Neuron (in vitro differentiated cells): ENCODE data around the gene PHYHIPL.

Experiments
- H2AFZ ChIP-seq: one replicate; pipeline ENCODE4 v1.6.1; 2013; ENCODE audit warnings: low read depth, mild to moderate bottlenecking, inconsistent platforms, low read length, moderate library complexity
- H3K27me3 ChIP-seq: one replicate; pipeline ENCODE4 v1.6.1; 2013; ENCODE audit warnings: low read length; ENCODE audit not compliant: insufficient read depth
- H3K36me3 ChIP-seq: one replicate; pipeline ENCODE4 v1.6.1; 2013; ENCODE audit warnings: low read length; ENCODE audit not compliant: insufficient read depth
- H3K4me1 ChIP-seq: one replicate; pipeline ENCODE4 v1.6.1; 2013; ENCODE audit warnings: low read length; ENCODE audit not compliant: insufficient read depth
- H3K4me3 ChIP-seq: 2 replicates; pipeline ENCODE4 v1.5.1; 2013; ENCODE audit warnings: mild to moderate bottlenecking, low read length, moderate library complexity
- H3K9me3 ChIP-seq: one replicate; pipeline ENCODE4 v1.6.1; 2013; ENCODE audit warnings: low read length

Gene PHYHIPL

DNA sequence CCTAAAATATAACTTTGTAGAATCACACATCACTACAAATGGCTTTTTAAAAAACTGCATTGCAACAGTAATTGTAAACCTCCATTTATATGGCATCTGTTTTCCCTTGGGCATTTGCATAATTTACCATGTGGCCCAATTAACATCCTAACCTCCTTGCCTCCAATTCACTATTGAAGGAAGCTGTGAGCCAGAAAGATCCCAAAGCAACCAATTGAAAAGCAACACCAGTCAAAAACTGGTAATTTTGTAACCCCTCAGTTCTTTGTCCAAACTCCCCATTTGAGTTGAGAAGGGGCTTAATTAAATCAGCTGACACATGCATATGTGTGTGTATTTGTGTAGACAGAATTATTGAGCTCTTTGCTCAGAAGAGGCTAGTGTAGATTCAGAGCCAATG, 95.6 kb downstream of the PHYHIPL start:
- Histone ChIP-seq H3K27me3 (no peaks in the 10 kb centered on the region), H2AFZ (no peak overlapping the region), H3K36me3 (no peaks in the 10 kb centered on the region), H3K9me3 (no peaks in the 10 kb centered on the region), H3K4me3 (no peak overlapping the region), H3K4me1 (no peaks in the 10 kb centered on the region)

DNA sequence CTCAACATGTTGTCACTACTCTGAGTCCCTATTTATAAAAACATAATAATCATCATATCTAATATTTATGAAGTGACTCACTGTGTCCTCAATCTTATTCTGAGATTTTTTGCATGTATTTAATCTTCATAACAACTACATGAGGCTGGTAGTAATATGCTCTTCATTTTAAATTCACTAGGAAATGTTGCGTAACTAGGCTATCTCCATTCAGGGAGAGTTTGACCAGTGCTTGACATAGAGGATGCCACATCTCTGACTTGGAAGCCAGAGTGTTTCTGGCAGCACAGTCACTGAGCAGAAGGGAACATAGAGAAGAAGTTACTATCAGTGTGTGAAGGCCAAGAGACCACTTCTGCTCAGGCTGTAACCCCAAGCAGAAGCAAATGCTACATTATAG, 97.0 kb downstream of the PHYHIPL start:
- no peaks in the 10 kb centered on the region for H3K9me3 ChIP-seq
- no peaks in the 10 kb centered on the region for H3K4me1 ChIP-seq
- H3K4me3 ChIP-seq = no peak overlapping the region
- no peak overlapping the region for H2AFZ ChIP-seq
- H3K36me3 ChIP-seq = no peaks in the 10 kb centered on the region
- no peaks in the 10 kb centered on the region for H3K27me3 ChIP-seq

DNA sequence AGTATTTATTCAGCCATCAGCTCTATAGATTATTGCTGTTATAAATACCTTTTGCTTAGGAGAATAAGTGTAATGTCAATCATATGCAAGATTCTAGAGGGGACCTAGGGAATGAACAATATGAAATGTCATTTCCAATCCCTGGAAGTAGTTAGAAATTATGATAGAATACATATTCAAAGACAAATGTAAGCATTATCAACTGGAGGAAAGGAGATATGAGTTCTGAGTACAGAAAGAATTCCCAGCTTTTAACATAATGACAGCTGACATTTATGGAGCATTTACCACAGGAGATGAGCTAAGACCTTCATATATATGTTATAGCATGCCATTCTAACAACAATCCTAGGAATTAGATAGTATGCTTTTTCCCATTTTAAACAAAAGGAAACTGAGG, 99.7 kb downstream of the PHYHIPL start:
- Histone ChIP-seq H3K27me3 (no peaks in the 10 kb centered on the region), H3K9me3 (no peaks in the 10 kb centered on the region), H3K4me3 (no peak overlapping the region), H2AFZ (no peak overlapping the region), H3K36me3 (no peaks in the 10 kb centered on the region), H3K4me1 (no peaks in the 10 kb centered on the region)

DNA sequence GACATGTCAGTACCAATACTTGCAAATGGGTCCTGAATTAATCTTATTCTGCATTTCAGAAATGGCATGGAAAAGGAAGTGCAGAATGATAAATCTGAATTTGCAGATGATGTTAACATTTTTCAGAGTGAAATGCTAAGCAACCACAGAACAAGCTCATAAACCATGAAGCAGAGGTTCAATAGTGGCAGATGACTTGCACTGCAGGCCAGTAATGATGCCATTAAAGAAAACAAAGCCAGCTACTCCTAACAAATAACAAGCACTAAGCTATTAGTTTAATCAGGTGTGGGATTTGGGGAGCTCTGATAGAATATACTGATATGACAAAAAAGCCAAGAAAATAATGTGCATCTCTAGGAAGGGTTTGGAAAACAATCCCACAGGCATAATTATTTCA, 100.5 kb downstream of the PHYHIPL start:
- H3K4me1 ChIP-seq = no peaks in the 10 kb centered on the region
- no peak overlapping the region for H2AFZ ChIP-seq
- no peak overlapping the region for H3K4me3 ChIP-seq
- H3K9me3 ChIP-seq = no peaks in the 10 kb centered on the region
- H3K36me3 ChIP-seq = no peaks in the 10 kb centered on the region
- H3K27me3 ChIP-seq = no peaks in the 10 kb centered on the region

DNA sequence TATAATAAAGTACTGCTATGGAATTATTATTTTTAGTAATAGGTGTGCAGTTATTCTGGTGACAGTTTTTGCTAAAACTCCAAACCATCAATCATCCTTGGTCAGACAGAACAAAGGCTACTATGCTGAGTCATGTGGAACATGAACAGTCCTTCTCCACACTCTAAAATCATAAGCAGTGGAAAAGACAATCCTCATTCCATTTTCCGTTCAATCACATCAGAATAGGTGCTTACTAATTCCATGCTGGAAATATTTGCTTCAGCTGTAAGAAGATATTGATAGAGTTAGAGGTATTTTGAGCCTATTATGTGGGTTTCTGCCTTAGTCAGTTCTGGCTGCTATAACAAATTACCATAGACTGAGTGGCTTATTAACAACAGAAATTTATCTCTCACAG, 103.0 kb downstream of the PHYHIPL start:
- no peak overlapping the region for H2AFZ ChIP-seq
- no peak overlapping the region for H3K4me3 ChIP-seq
- no peaks in the 10 kb centered on the region for H3K9me3 ChIP-seq
- no peaks in the 10 kb centered on the region for H3K36me3 ChIP-seq
- no peaks in the 10 kb centered on the region for H3K27me3 ChIP-seq
- H3K4me1 ChIP-seq = peaks cover 4% of the 10 kb centered on the region

DNA sequence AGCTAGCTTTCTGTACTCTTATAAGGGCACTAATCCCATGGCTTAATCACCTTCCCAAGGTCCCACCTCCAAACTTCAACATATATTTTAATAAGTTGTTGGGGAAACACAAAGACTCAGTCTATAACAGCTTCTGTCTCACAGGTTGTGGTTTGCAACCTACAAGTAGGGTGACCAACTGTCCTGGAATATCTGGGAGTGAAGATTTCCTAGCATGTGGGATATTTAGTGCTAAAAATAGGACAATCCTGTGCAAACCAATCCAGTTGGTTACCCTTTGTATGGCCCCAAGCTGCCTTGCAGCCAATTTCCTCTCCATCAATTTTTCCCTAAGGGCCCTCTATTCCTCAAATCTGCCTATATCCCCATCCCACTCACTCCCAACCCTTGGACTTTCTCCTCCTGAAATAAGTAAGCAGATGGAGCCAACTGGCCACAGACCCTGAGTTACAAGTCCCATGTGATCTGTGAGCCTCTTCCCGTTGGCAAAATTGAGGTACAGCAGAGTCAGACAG, 103.6 kb downstream of the PHYHIPL start:
- Histone ChIP-seq H2AFZ (no peak overlapping the region), H3K9me3 (no peaks in the 10 kb centered on the region), H3K27me3 (no peaks in the 10 kb centered on the region), H3K36me3 (no peaks in the 10 kb centered on the region), H3K4me1 (peaks cover 4% of the 10 kb centered on the region), H3K4me3 (no peak overlapping the region)

DNA sequence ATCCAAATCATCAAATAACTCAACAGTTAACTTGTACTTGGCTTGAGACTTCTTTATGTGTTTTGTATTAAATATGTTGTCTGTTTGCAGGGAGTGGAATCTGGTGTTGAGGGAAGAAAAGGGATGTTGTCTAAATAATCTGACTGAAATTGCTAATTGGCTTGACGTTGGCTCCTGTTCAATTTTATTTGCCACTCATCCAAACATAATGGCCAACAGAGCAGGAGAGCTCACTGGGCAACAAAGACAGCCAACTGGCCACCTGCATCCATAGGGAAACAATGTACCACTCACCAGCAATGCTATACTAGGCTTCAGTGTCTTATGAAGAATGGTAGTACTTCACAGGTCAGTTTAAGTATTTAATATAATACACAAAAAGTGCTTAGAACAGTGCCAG, 105.4 kb downstream of the PHYHIPL start:
- no peaks in the 10 kb centered on the region for H3K9me3 ChIP-seq
- no peak overlapping the region for H2AFZ ChIP-seq
- no peaks in the 10 kb centered on the region for H3K36me3 ChIP-seq
- H3K27me3 ChIP-seq = no peaks in the 10 kb centered on the region
- H3K4me3 ChIP-seq = no peak overlapping the region
- H3K4me1 ChIP-seq = peaks cover 4% of the 10 kb centered on the region

DNA sequence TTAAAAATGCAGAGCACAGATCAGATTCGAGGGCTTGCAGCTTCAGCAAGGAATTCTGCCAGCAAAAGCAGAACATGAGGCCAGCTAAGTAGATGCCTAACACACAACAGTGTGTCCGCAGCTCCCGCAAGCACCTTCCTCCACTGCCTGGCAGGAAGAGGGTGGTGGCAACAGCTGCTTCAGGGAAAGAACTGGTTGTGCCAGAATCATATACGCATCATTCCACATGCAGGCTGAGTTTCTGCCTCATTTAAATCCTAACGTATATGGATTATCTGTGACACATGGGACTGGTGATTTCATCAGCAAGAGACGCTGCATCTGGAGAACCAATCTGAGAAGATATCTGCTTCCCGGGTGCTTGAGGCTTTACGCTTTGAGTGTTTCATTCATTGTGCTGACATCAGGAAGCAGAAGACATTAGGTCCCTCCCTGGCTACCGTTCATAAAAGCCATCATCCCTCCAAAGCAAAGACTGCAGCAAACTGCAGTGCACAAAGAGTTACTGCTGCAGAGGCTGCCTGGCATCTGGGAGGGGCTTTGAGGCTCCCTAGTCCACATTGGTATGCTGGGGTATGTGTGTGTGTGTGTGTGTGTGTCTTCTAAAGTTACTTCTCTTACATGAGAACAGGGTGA, 107.1 kb downstream of the PHYHIPL start:
- Histone ChIP-seq H3K9me3 (no peaks in the 10 kb centered on the region), H3K4me3 (no peak overlapping the region), H3K36me3 (no peaks in the 10 kb centered on the region), H2AFZ (no peak overlapping the region), H3K27me3 (no peaks in the 10 kb centered on the region), H3K4me1 (peaks cover 4% of the 10 kb centered on the region)

DNA sequence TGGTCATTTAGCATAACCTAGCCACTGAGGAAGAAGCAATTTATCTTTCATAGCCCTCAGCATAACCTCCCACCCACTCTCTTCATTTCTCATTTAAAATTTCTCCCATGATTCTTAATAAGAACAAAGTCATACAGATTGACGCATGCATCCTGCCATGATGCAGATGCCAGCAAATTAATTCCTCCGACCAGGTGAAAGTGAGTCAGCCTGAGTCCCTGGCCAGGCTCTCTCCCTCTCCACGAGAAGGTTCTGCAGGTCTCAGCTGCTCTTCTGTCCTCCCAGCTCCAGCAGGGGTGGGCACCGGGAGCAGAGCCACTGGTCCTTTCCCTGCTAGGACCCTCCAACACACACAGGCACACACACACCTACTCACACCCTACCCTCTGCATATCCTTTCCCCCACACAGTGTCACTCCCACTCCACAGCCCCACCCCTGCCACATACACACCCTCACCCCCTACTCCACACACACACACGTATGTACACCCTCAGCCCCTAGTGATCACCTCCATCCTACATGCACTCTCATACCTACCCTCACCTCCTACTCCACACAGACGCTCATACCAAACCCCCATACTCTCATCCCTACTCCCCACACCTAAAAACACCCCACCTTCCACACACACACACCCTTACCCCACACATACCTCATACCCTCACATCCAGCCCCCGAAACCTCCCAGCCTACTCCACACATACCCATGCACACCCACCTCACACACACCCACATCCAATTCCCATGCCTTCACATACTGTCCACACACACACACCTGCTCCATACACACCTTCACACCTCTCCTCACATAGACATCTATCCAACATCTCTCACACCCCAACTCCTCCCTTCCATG, 107.9 kb downstream of the PHYHIPL start:
- Histone ChIP-seq H2AFZ (no peak overlapping the region), H3K4me3 (no peak overlapping the region), H3K9me3 (no peaks in the 10 kb centered on the region), H3K4me1 (peaks cover 4% of the 10 kb centered on the region), H3K27me3 (no peaks in the 10 kb centered on the region), H3K36me3 (no peaks in the 10 kb centered on the region)

DNA sequence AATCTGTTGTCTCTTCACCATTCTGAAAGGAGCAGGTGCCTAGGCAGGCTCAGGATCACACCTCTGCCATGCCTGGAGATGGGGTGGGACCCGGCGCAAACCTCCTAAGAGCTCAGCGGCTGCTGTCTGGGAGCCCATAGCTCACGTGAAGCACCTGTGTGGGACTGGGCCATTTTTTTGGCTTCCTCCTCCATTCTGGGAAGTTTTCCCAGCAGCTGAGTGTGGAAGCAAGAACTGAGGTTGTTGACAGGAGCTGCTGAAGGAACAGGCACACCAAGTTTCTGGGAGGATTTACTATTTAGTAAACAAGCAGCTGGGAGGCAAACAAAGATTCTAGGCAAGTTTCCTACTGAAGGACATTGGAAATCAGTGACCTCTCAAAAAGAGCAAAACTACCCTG, 108.6 kb downstream of the PHYHIPL start:
- Histone ChIP-seq H3K36me3 (no peaks in the 10 kb centered on the region), H3K4me3 (no peak overlapping the region), H3K4me1 (peaks cover 4% of the 10 kb centered on the region), H3K27me3 (no peaks in the 10 kb centered on the region), H3K9me3 (no peaks in the 10 kb centered on the region), H2AFZ (no peak overlapping the region)

DNA sequence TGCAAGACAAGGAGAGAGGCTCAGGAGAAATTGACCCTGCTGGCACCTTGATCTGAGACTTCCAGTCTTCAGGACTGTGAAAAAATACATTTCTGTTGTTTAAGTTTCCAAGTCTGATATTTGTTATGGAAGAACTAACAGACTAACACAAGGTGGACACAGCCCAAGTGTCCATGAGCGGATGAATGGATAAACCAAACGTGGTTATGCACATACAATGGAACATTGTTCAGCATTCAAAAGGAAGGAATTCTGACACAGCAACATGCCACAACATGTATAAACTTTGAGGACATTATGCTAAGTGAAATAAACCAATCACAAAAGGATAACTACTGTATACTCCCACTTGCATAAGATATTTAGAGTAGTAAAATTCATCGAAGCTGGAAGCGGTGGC, 109.4 kb downstream of the PHYHIPL start:
- H3K4me3 ChIP-seq = no peak overlapping the region
- H3K9me3 ChIP-seq = no peaks in the 10 kb centered on the region
- peaks cover 4% of the 10 kb centered on the region for H3K4me1 ChIP-seq
- H3K36me3 ChIP-seq = no peaks in the 10 kb centered on the region
- H3K27me3 ChIP-seq = no peaks in the 10 kb centered on the region
- H2AFZ ChIP-seq = no peak overlapping the region

DNA sequence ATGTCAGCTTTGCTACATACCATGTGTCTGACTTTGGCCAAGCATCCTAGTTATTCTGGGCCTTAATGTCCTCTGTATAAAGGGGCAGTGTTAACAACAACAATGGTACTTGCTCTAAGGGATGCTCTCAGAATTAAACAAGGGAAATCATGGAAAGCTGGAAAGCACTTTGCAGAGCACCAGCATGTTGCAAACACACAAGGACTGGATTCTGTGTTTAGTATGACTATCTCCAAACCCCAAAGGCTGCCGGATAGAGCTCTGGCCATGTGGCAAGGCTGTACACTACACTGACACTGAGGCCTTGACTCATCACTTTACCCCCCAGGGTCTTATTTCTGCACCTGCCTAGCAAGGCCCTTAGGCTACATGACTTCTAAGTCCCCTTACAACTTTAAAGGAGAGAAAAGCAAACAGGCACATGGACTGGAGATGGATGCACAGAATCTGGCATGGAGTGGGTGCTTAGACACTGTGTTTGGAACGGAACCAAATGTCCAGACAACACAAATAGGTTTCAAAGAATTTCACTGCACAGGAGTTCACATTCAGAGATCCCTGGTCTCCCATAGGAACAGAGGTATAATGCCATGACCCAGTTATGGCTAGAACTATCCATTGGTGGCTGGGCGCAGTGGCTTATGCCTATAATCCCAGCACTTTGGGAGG, 111.3 kb downstream of the PHYHIPL start:
- H3K36me3 ChIP-seq = no peaks in the 10 kb centered on the region
- peaks cover 4% of the 10 kb centered on the region for H3K4me1 ChIP-seq
- H3K4me3 ChIP-seq = no peak overlapping the region
- no peaks in the 10 kb centered on the region for H3K27me3 ChIP-seq
- no peaks in the 10 kb centered on the region for H3K9me3 ChIP-seq
- H2AFZ ChIP-seq = no peak overlapping the region

DNA sequence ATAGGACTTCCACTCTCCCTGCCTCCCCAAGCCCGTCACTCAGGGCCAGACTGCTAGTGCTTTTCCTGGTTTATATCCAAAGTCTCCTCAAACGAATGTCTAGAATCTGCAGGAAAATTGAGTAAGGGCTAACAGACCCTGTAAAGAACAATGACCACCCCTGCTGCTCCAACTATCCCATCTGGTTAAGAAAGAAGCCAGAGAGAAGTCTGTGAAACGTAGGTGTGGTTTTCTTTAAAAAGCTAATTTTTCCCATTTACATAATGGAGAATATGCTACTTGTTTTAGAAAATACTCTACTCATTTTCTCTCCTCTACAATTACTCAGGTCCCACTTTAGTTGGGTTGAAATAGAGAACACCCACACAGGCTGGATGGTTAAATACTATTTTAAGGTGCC, 113.4 kb downstream of the PHYHIPL start:
- Histone ChIP-seq H3K36me3 (no peaks in the 10 kb centered on the region), H3K4me1 (no peaks in the 10 kb centered on the region), H2AFZ (no peak overlapping the region), H3K27me3 (no peaks in the 10 kb centered on the region), H3K9me3 (no peaks in the 10 kb centered on the region), H3K4me3 (no peak overlapping the region)
